ENCODE results near the gene FNDC5.

Gene FNDC5

GRCh38 chr1:32855861-32856617 lies 14.7 kb downstream of the FNDC5 start:
- Histone ChIP-seq H3K9me3 (ENCODE audit: control insufficient read depth in 1 of 2, low read length in 2 of 2) (no peaks in the 10 kb centered on the region), H3K27ac (ENCODE audit: low read depth, low read length) (no peak overlapping the region), H3K27me3 (ENCODE audit: control insufficient read depth in 1 of 2, insufficient read depth in 2 of 2, low read length in 2 of 2) (no peaks in the 10 kb centered on the region), H3K9ac (ENCODE audit: low read depth in 1 of 2, low read length in 2 of 2) (no peak overlapping the region), H3K4me3 (ENCODE audit: low read depth in 1 of 2, low read length in 2 of 2) (no peak overlapping the region), H3K4me1 (ENCODE audit: control insufficient read depth in 1 of 2, insufficient read depth in 2 of 2, low read length in 2 of 2) (peaks cover 0 to 7% of the 10 kb centered on the region in 2 donors), H3K36me3 (ENCODE audit: control insufficient read depth in 1 of 2, insufficient read depth in 2 of 2, low read length in 2 of 2) (peaks cover 12 to 46% of the 10 kb centered on the region in 2 donors)

- Histone ChIP-seq H3K27me3 (ENCODE audit: control insufficient read depth in 1 of 2, insufficient read depth in 2 of 2, low read length in 2 of 2) (no peaks in the 10 kb centered on the region), H3K4me1 (ENCODE audit: control insufficient read depth in 1 of 2, insufficient read depth in 2 of 2, low read length in 2 of 2) (no peaks in the 10 kb centered on the region), H3K9me3 (ENCODE audit: control insufficient read depth in 1 of 2, low read length in 2 of 2) (no peaks in the 10 kb centered on the region), H3K9ac (ENCODE audit: low read depth in 1 of 2, low read length in 2 of 2) (no peak overlapping the region), H3K27ac (ENCODE audit: low read depth, low read length) (no peak overlapping the region), H3K4me3 (ENCODE audit: low read depth in 1 of 2, low read length in 2 of 2) (no peak overlapping the region), H3K36me3 (ENCODE audit: control insufficient read depth in 1 of 2, insufficient read depth in 2 of 2, low read length in 2 of 2) (peaks cover 4 to 23% of the 10 kb centered on the region in 2 donors)
Observed at GRCh38 chr1:32848354-32849063, 22.2 kb downstream of the FNDC5 start.

GRCh38 chr1:32831878-32832277 lies 38.8 kb downstream of the FNDC5 start:
- Histone ChIP-seq H3K4me1 (ENCODE audit: control insufficient read depth in 1 of 2, insufficient read depth in 2 of 2, low read length in 2 of 2) (no peaks in the 10 kb centered on the region), H3K27me3 (ENCODE audit: control insufficient read depth in 1 of 2, insufficient read depth in 2 of 2, low read length in 2 of 2) (no peaks in the 10 kb centered on the region), H3K27ac (ENCODE audit: low read depth, low read length) (no peak overlapping the region), H3K9me3 (ENCODE audit: control insufficient read depth in 1 of 2, low read length in 2 of 2) (no peaks in the 10 kb centered on the region), H3K9ac (ENCODE audit: low read depth in 1 of 2, low read length in 2 of 2) (no peak overlapping the region), H3K4me3 (ENCODE audit: low read depth in 1 of 2, low read length in 2 of 2) (no peak overlapping the region), H3K36me3 (ENCODE audit: control insufficient read depth in 1 of 2, insufficient read depth in 2 of 2, low read length in 2 of 2) (peaks cover 16 to 63% of the 10 kb centered on the region in 2 donors)

GRCh38 chr1:32830092-32830852 lies 40.4 kb downstream of the FNDC5 start:
- no peaks in the 10 kb centered on the region for H3K4me1 ChIP-seq (ENCODE audit: control insufficient read depth in 1 of 2, insufficient read depth in 2 of 2, low read length in 2 of 2)
- no peaks in the 10 kb centered on the region for H3K27me3 ChIP-seq (ENCODE audit: control insufficient read depth in 1 of 2, insufficient read depth in 2 of 2, low read length in 2 of 2)
- peaks cover 27 to 72% of the 10 kb centered on the region in 2 donors for H3K36me3 ChIP-seq (ENCODE audit: control insufficient read depth in 1 of 2, insufficient read depth in 2 of 2, low read length in 2 of 2)
- no peak overlapping the region for H3K27ac ChIP-seq (ENCODE audit: low read depth, low read length)
- no peaks in the 10 kb centered on the region for H3K9me3 ChIP-seq (ENCODE audit: control insufficient read depth in 1 of 2, low read length in 2 of 2)
- H3K9ac ChIP-seq (ENCODE audit: low read depth in 1 of 2, low read length in 2 of 2), result no peak overlapping the region
- H3K4me3 ChIP-seq (ENCODE audit: low read depth in 1 of 2, low read length in 2 of 2), result no peak overlapping the region

- Histone ChIP-seq H3K36me3 (ENCODE audit: control insufficient read depth in 1 of 2, insufficient read depth in 2 of 2, low read length in 2 of 2) (peaks cover 27 to 71% of the 10 kb centered on the region in 2 donors), H3K4me1 (ENCODE audit: control insufficient read depth in 1 of 2, insufficient read depth in 2 of 2, low read length in 2 of 2) (no peaks in the 10 kb centered on the region), H3K27ac (ENCODE audit: low read depth, low read length) (no peak overlapping the region), H3K4me3 (ENCODE audit: low read depth in 1 of 2, low read length in 2 of 2) (no peak overlapping the region), H3K9me3 (ENCODE audit: control insufficient read depth in 1 of 2, low read length in 2 of 2) (no peaks in the 10 kb centered on the region), H3K27me3 (ENCODE audit: control insufficient read depth in 1 of 2, insufficient read depth in 2 of 2, low read length in 2 of 2) (no peaks in the 10 kb centered on the region), H3K9ac (ENCODE audit: low read depth in 1 of 2, low read length in 2 of 2) (no peak overlapping the region)
Observed at GRCh38 chr1:32828341-32828740, 42.4 kb downstream of the FNDC5 start.

GRCh38 chr1:32825181-32825580 lies 45.5 kb downstream of the FNDC5 start:
- Histone ChIP-seq H3K27ac (ENCODE audit: low read depth, low read length) (no peak overlapping the region), H3K4me3 (ENCODE audit: low read depth in 1 of 2, low read length in 2 of 2) (no peak overlapping the region), H3K9ac (ENCODE audit: low read depth in 1 of 2, low read length in 2 of 2) (no peak overlapping the region), H3K4me1 (ENCODE audit: control insufficient read depth in 1 of 2, insufficient read depth in 2 of 2, low read length in 2 of 2) (no peaks in the 10 kb centered on the region), H3K36me3 (ENCODE audit: control insufficient read depth in 1 of 2, insufficient read depth in 2 of 2, low read length in 2 of 2) (peaks cover 19 to 45% of the 10 kb centered on the region in 2 donors), H3K27me3 (ENCODE audit: control insufficient read depth in 1 of 2, insufficient read depth in 2 of 2, low read length in 2 of 2) (no peaks in the 10 kb centered on the region), H3K9me3 (ENCODE audit: control insufficient read depth in 1 of 2, low read length in 2 of 2) (no peaks in the 10 kb centered on the region)

- Histone ChIP-seq H3K36me3 (ENCODE audit: control insufficient read depth in 1 of 2, insufficient read depth in 2 of 2, low read length in 2 of 2) (peaks cover 0 to 4% of the 10 kb centered on the region in 2 donors), H3K4me3 (ENCODE audit: low read depth in 1 of 2, low read length in 2 of 2) (peak overlapping the region; percentile 88 to 99)
Observed at GRCh38 chr1:32818804-32819541, 51.7 kb downstream of the FNDC5 start.

GRCh38 chr1:32817815-32818786 lies 52.6 kb downstream of the FNDC5 start:
- H3K4me3 ChIP-seq (ENCODE audit: low read depth in 1 of 2, low read length in 2 of 2), result peak overlapping the region; percentile 88 to 99
- H3K9me3 ChIP-seq (ENCODE audit: control insufficient read depth in 1 of 2, low read length in 2 of 2), result no peaks in the 10 kb centered on the region
- H3K4me1 ChIP-seq (ENCODE audit: control insufficient read depth in 1 of 2, insufficient read depth in 2 of 2, low read length in 2 of 2), result peaks cover 15 to 28% of the 10 kb centered on the region in 2 donors
- H3K9ac ChIP-seq (ENCODE audit: low read depth in 1 of 2, low read length in 2 of 2), result peak overlapping the region; percentile 81 to 94
- H3K27ac ChIP-seq (ENCODE audit: low read depth, low read length), result peak overlapping the region; percentile 91
- peaks cover 0 to 2% of the 10 kb centered on the region in 2 donors for H3K36me3 ChIP-seq (ENCODE audit: control insufficient read depth in 1 of 2, insufficient read depth in 2 of 2, low read length in 2 of 2)
- H3K27me3 ChIP-seq (ENCODE audit: control insufficient read depth in 1 of 2, insufficient read depth in 2 of 2, low read length in 2 of 2), result no peaks in the 10 kb centered on the region

More at GRCh38 chr1:32818804-32819541, 51.7 kb downstream of the FNDC5 start:
- H3K27me3 ChIP-seq (ENCODE audit: control insufficient read depth in 1 of 2, insufficient read depth in 2 of 2, low read length in 2 of 2), result no peaks in the 10 kb centered on the region
- H3K9me3 ChIP-seq (ENCODE audit: control insufficient read depth in 1 of 2, low read length in 2 of 2), result no peaks in the 10 kb centered on the region
- H3K9ac ChIP-seq (ENCODE audit: low read depth in 1 of 2, low read length in 2 of 2), result peak overlapping the region; percentile 81 to 94
- peaks cover 15 to 28% of the 10 kb centered on the region in 2 donors for H3K4me1 ChIP-seq (ENCODE audit: control insufficient read depth in 1 of 2, insufficient read depth in 2 of 2, low read length in 2 of 2)
- H3K27ac ChIP-seq (ENCODE audit: low read depth, low read length), result no peak overlapping the region

All from duodenal mucosa (tissue), 2 donors.